RWPE2 (cell line): Measurements from ENCODE around the gene PFDN1.

Experiments used
- ATAC-seq: fragments of 200-7000 bp; cut with Tn5 transposase; 3 replicates; pipeline ENCODE4 v1.9.1; 2021; ENCODE audit warnings: low read depth
- DNase-seq: peaks from one replicate; pipeline ENCODE4 v3.0.0-alpha.2; 2020; ENCODE audit warnings: low spot score
- H3K27ac ChIP-seq: fragments of 450-650 bp; 2 replicates; pipeline ENCODE4 v1.5.1; 2017; ENCODE audit warnings: mild to moderate bottlenecking; ENCODE audit not compliant: poor library complexity, severe bottlenecking
- H3K27me3 ChIP-seq: fragments of 250-450 bp; sonication (Bioruptor Pico); 2 replicates; pipeline ENCODE4 v1.5.1; 2021; ENCODE audit warnings: mild to moderate bottlenecking, moderate library complexity; ENCODE audit not compliant: insufficient read depth, poor library complexity, severe bottlenecking
- H3K36me3 ChIP-seq: fragments of 250-450 bp; sonication (Bioruptor Pico); 2 replicates; pipeline ENCODE4 v1.5.1; 2020; ENCODE audit warnings: low read depth, mild to moderate bottlenecking, moderate library complexity
- H3K4me1 ChIP-seq: fragments of 250-450 bp; sonication (Bioruptor Pico); 2 replicates; pipeline ENCODE4 v1.5.1; 2021; ENCODE audit warnings: mild to moderate bottlenecking, moderate library complexity; ENCODE audit not compliant: insufficient read depth, poor library complexity, severe bottlenecking
- H3K4me3 ChIP-seq: fragments of 250-450 bp; sonication (Bioruptor Pico); 2 replicates; pipeline ENCODE4 v1.5.1; 2021; ENCODE audit warnings: mild to moderate bottlenecking, moderate library complexity; ENCODE audit not compliant: severe bottlenecking
- H3K9me3 ChIP-seq: fragments of 250-450 bp; sonication (Bioruptor Pico); 2 replicates; pipeline ENCODE4 v1.5.1; 2021; ENCODE audit warnings: mild to moderate bottlenecking, moderate library complexity; ENCODE audit not compliant: severe bottlenecking
- TF ChIP-seq, protein P1 (sequence below): fragments of 450-650 bp; IDR thresholded peaks from one replicate; pipeline ENCODE4 v1.5.1; 2017; ENCODE audit warnings: mild to moderate bottlenecking, moderate library complexity; ENCODE audit not compliant: poor library complexity, severe bottlenecking

The PFDN1 gene

DNA sequence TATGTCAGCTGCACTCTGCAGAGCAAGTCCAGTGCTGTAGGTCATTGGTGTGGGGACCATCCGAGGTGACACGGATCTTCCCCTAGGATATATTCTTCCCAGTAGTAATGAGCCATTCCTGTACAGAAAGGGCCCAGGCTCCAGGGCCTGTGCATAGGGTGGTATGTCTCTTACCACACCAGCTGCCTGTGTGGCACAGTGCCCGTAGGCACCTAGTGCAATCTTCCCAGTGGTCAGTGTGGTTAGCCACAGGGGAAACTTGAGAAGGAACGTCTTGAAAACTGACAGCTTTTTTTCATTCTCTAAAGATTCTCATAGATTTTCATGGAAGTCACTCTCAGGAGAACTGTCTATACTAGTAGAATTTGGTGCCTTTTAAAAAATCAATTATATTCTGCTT lies 88.1 kb downstream of the PFDN1 start:
- Histone ChIP-seq H3K4me3 (no peak overlapping the region), H3K4me1 (peaks cover 7% of the 10 kb centered on the region), H3K9me3 (no peaks in the 10 kb centered on the region), H3K27me3 (no peaks in the 10 kb centered on the region), H3K36me3 (no peaks in the 10 kb centered on the region), H3K27ac (no peak overlapping the region)
- peak; percentile 87 for ATAC-seq
- no peak for DNase-seq
- TF ChIP-seq, protein P1, sequence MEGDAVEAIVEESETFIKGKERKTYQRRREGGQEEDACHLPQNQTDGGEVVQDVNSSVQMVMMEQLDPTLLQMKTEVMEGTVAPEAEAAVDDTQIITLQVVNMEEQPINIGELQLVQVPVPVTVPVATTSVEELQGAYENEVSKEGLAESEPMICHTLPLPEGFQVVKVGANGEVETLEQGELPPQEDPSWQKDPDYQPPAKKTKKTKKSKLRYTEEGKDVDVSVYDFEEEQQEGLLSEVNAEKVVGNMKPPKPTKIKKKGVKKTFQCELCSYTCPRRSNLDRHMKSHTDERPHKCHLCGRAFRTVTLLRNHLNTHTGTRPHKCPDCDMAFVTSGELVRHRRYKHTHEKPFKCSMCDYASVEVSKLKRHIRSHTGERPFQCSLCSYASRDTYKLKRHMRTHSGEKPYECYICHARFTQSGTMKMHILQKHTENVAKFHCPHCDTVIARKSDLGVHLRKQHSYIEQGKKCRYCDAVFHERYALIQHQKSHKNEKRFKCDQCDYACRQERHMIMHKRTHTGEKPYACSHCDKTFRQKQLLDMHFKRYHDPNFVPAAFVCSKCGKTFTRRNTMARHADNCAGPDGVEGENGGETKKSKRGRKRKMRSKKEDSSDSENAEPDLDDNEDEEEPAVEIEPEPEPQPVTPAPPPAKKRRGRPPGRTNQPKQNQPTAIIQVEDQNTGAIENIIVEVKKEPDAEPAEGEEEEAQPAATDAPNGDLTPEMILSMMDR: no peak

DNA sequence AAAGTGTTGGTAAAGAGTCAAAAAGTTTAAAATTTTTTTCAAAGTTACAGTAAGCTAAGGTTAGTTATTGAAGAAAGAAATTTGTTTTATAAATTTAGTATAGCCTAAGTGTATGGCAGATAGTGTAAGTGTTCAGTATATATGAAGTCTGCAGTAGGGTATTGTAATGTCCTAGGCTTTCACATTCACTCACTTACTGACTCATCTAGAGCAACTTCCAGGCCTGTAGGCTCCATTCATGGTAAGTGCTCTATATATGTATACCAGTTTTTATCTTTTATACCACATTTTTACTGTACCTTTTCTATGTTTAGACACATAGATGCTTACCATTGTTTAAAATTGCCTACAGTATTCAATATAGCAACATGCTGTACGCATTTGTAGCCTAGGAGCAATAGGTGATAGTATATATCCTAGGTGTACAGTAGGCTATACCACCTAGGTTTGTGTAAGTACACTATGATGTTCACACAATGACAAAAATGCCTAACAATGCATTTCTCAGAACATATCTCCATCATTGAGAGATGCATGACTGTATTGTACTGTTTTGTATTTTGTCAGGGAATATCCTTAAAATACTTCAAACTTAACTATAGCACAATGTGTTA lies 89.4 kb downstream of the PFDN1 start:
- ATAC-seq: peak; percentile 31; the same call in 1 of the 3 replicates
- Histone ChIP-seq H3K4me3 (no peak overlapping the region), H3K36me3 (no peaks in the 10 kb centered on the region), H3K9me3 (no peaks in the 10 kb centered on the region), H3K27me3 (no peaks in the 10 kb centered on the region), H3K27ac (no peak overlapping the region), H3K4me1 (peaks cover 7% of the 10 kb centered on the region)
- TF ChIP-seq, protein P1: no peak
- no peak for DNase-seq

DNA sequence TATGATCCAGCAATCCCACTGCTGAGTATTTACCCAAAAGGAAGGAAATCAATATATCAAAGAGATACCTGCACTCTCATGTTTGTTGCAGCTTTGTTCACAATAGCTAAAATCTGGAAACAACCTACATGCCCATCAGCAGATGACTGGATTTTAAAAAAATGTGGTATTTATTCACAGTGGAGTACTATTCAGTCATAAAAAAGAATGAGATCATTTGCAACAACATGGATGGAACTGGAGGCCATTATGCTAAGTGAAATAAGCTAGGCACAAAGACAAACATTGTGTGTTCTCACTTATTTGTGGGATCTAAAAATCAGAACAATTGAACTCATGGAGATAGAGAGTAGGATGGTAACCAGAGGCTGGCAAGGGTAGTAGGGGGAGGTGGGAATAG lies 94.8 kb downstream of the PFDN1 start:
- Histone ChIP-seq H3K9me3 (no peaks in the 10 kb centered on the region), H3K4me1 (no peaks in the 10 kb centered on the region), H3K27me3 (no peaks in the 10 kb centered on the region), H3K27ac (no peak overlapping the region), H3K36me3 (no peaks in the 10 kb centered on the region; the same call in 1 of the 2 replicates), H3K4me3 (no peak overlapping the region)
- TF ChIP-seq, protein P1: no peak
- ATAC-seq: no peak
- DNase-seq: no peak

DNA sequence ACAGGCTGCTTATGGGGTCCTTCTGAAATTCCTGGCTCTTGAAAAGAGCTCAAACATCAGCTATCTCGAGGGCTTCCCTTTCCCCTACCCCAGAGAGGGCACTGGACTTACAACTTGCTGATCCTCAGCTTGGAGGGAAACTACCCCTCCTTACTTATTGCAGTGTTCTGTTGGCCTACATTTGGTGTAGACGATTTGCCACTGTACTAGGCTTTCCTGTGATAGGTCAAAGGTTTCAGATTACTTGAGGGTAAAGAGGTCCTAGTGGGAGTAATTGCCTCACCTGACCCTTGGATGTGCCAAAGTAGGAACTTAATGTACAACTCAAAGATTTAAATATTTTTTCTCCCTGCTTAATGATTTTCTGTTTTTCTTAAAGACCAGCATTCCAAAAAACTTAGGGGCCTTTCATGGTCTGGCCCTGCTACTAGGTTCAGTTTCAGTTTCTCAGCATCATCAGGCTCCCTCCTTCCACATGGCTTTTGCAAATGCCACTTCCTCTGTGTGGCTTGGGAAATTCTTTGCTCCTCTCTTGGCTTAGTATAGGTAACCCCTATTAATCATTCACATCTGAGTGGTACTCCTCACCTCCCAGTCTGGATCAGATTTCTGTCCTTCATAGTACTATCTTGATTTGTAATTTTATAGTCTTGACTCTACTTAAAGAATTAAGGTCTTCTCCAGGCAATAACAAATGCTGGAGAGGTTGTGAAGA lies 95.5 kb downstream of the PFDN1 start:
- Histone ChIP-seq H3K27ac (no peak overlapping the region), H3K4me1 (no peaks in the 10 kb centered on the region), H3K4me3 (no peak overlapping the region), H3K9me3 (no peaks in the 10 kb centered on the region), H3K27me3 (no peaks in the 10 kb centered on the region), H3K36me3 (no peaks in the 10 kb centered on the region; the same call in 1 of the 2 replicates)
- ATAC-seq (no peak), DNase-seq (no peak)
- TF ChIP-seq, protein P1: no peak

DNA sequence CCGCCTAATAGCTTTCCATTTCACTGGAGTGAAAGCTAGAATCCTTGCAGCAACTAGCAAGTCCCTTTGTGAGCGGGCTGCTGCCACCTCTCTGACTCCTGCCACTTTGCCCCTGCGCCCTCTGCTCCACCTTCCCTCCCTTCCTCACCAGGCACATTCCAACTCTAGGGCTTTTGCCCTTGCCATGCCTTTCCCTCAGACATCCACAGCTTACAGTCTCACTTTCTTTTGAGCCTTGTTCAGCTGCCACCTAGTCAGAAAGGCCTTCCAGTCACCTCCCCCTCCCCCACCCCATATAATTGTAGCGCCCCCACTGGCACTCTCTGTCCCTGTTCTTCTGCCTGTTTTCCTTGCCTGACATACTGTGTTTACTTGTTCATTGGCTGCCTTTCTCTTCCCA lies 96.9 kb downstream of the PFDN1 start:
- no peaks in the 10 kb centered on the region for H3K4me1 ChIP-seq
- H3K9me3 ChIP-seq: no peaks in the 10 kb centered on the region
- H3K36me3 ChIP-seq: no peaks in the 10 kb centered on the region; the same call in 1 of the 2 replicates
- no peaks in the 10 kb centered on the region for H3K27me3 ChIP-seq
- TF ChIP-seq, protein P1: no peak
- H3K4me3 ChIP-seq: no peak overlapping the region
- ATAC-seq (no peak), DNase-seq (no peak)
- no peak overlapping the region for H3K27ac ChIP-seq
